ENCODE measurements around the gene CCL24. TPM values are rescaled to one million over a fixed set of nuclear protein-coding genes. Genes with fewer than 3 reads are reported as not detected.
"Not testable (repeated sequence)": the region's sequence is repeated elsewhere in the genome, so short reads cannot be mapped to it uniquely, and the experiment has no call there.

Gene CCL24
- total RNA-seq, 2 experiments from 2014 or later = not detected

GRCh38 chr7:75842836-75843446, 29.3 kb upstream of the CCL24 start:
- ChIA-PET POLR2A (no interaction called here), CTCF (no interaction called here)
- H3K36me3 Mint-ChIP-seq (ENCODE audit: low read depth) = no peaks in the 10 kb centered on the region
- H3K27ac Mint-ChIP-seq = no peak overlapping the region
- no peaks in the 10 kb centered on the region for H3K27me3 Mint-ChIP-seq (ENCODE audit: low read depth)
- no peaks in the 10 kb centered on the region for H3K9me3 Mint-ChIP-seq (ENCODE audit: insufficient read depth)
- no peak overlapping the region for H3K4me3 Mint-ChIP-seq
- H3K4me1 Mint-ChIP-seq (ENCODE audit: low read depth) = peaks cover 7% of the 10 kb centered on the region
- ATAC-seq (no peak), DNase-seq (no peak)

GRCh38 chr7:75840029-75840428, 26.4 kb upstream of the CCL24 start:
- Mint-ChIP-seq H3K9me3 (ENCODE audit: insufficient read depth) (no peaks in the 10 kb centered on the region), H3K4me3 (no peak overlapping the region), H3K27ac (no peak overlapping the region), H3K27me3 (ENCODE audit: low read depth) (no peaks in the 10 kb centered on the region), H3K36me3 (ENCODE audit: low read depth) (no peaks in the 10 kb centered on the region), H3K4me1 (ENCODE audit: low read depth) (peaks cover 7% of the 10 kb centered on the region)
- DNase-seq (no peak), ATAC-seq (no peak)
- POLR2A ChIA-PET = no interaction called here
- CTCF ChIA-PET = interaction anchor here (0.6 to 1.5 kb wide), 3 partner anchors 47 to 78 kb away, joined by 3 read pairs; no protein-coding TSS in a partner anchor

GRCh38 chr7:75838281-75838930, 24.8 kb upstream of the CCL24 start:
- H3K36me3 Mint-ChIP-seq (ENCODE audit: low read depth); H3K27me3 Mint-ChIP-seq (ENCODE audit: low read depth); CTCF ChIA-PET; H3K27ac Mint-ChIP-seq; H3K4me1 Mint-ChIP-seq (ENCODE audit: low read depth); DNase-seq; H3K9me3 Mint-ChIP-seq (ENCODE audit: insufficient read depth); H3K4me3 Mint-ChIP-seq; POLR2A ChIA-PET; ATAC-seq: not testable (repeated sequence)

DNA sequence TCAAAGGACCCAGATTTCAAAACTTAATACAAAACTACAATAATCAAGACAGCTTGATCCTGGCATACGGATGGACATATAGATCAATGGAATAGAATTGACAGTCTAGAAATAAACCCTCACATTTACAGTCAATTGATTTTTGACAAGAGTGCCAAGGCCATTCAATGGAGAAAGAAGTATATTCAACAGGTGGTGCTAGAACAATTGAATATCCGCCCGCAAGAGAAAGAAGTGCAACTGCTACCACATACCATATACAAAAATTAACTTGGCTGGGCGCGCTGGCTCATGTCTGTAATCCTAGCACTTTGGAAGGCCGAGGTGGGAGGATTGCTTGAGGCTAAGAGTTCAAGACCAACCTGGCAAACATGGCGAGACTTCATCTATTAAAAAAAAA, 23.2 kb upstream of the CCL24 start:
- Mint-ChIP-seq H3K4me3 (no peak overlapping the region), H3K4me1 (ENCODE audit: low read depth) (no peaks in the 10 kb centered on the region), H3K9me3 (ENCODE audit: insufficient read depth) (no peaks in the 10 kb centered on the region), H3K36me3 (ENCODE audit: low read depth) (no peaks in the 10 kb centered on the region), H3K27me3 (ENCODE audit: low read depth) (no peaks in the 10 kb centered on the region), H3K27ac (no peak overlapping the region)
- ATAC-seq (no peak), DNase-seq (no peak)
- ChIA-PET POLR2A (interaction anchor here (0.7 kb wide), 2 partner anchors 62 to 307 kb away, joined by 4 to 7 read pairs; no protein-coding TSS in a partner anchor), CTCF (no interaction called here)

- no peaks in the 10 kb centered on the region for H3K27me3 Mint-ChIP-seq (ENCODE audit: low read depth)
- DNase-seq = no peak
- no peaks in the 10 kb centered on the region for H3K9me3 Mint-ChIP-seq (ENCODE audit: insufficient read depth)
- no peak for ATAC-seq
- ChIA-PET POLR2A (no interaction called here), CTCF (no interaction called here)
- no peaks in the 10 kb centered on the region for H3K4me1 Mint-ChIP-seq (ENCODE audit: low read depth)
- H3K4me3 Mint-ChIP-seq = no peak overlapping the region
- no peaks in the 10 kb centered on the region for H3K36me3 Mint-ChIP-seq (ENCODE audit: low read depth)
- no peak overlapping the region for H3K27ac Mint-ChIP-seq
These were observed 22.2 kb upstream of the CCL24 start for GRCh38 chr7:75835688-75836285.

DNA sequence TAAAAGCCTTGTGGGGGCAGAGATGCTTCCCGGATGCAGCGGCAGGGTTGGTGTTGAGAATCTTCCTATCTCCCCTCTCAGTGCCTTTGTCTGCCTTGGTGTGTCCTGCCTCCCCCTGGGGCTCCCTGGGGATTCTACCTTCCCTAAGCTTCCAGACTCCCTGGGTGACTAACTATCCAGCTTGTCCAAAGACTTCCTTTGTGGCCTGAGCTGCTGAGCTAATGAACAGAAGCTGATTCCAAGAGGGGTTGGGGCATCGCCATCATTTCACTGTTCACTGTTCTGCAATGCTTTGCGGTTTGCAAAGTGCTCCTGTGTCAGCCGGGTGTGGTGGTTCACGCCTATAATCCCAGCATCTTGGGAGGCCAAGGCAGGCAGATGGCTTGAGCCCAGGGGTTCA, 20.1 kb upstream of the CCL24 start:
- POLR2A ChIA-PET; H3K4me3 Mint-ChIP-seq; CTCF ChIA-PET; ATAC-seq; DNase-seq; H3K27ac Mint-ChIP-seq; H3K27me3 Mint-ChIP-seq (ENCODE audit: low read depth); H3K4me1 Mint-ChIP-seq (ENCODE audit: low read depth); H3K36me3 Mint-ChIP-seq (ENCODE audit: low read depth); H3K9me3 Mint-ChIP-seq (ENCODE audit: insufficient read depth): not testable (repeated sequence)

GRCh38 chr7:75830978-75831377, 17.4 kb upstream of the CCL24 start:
- POLR2A ChIA-PET = no interaction called here
- ATAC-seq = no peak
- Mint-ChIP-seq H3K4me3 (no peak overlapping the region), H3K36me3 (ENCODE audit: low read depth) (no peaks in the 10 kb centered on the region), H3K27ac (no peak overlapping the region), H3K4me1 (ENCODE audit: low read depth) (no peaks in the 10 kb centered on the region), H3K9me3 (ENCODE audit: insufficient read depth) (no peaks in the 10 kb centered on the region), H3K27me3 (ENCODE audit: low read depth) (no peaks in the 10 kb centered on the region)
- CTCF ChIA-PET = no interaction called here
- no peak for DNase-seq

DNA sequence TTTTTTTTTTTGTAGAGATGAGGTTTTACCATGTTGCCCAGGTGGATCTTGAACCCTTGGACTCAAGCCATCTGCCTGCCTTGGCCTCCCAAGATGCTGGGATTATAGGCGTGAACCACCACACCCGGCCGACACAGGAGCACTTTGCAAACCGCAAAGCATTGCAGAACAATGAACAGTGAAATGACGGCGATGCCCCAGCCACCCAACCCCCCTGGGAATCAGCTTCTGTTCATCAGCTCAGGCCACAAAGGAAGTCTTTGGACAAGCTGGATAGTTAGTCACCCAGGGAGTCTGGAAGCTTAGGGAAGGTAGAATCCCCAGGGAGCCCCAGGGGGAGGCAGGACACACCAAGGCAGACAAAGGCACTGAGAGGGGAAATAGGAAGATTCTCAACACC, 16.1 kb upstream of the CCL24 start:
- POLR2A ChIA-PET; DNase-seq; ATAC-seq; H3K4me1 Mint-ChIP-seq (ENCODE audit: low read depth); H3K9me3 Mint-ChIP-seq (ENCODE audit: insufficient read depth); H3K4me3 Mint-ChIP-seq; H3K27me3 Mint-ChIP-seq (ENCODE audit: low read depth); H3K36me3 Mint-ChIP-seq (ENCODE audit: low read depth); CTCF ChIA-PET; H3K27ac Mint-ChIP-seq: not testable (repeated sequence)

DNA sequence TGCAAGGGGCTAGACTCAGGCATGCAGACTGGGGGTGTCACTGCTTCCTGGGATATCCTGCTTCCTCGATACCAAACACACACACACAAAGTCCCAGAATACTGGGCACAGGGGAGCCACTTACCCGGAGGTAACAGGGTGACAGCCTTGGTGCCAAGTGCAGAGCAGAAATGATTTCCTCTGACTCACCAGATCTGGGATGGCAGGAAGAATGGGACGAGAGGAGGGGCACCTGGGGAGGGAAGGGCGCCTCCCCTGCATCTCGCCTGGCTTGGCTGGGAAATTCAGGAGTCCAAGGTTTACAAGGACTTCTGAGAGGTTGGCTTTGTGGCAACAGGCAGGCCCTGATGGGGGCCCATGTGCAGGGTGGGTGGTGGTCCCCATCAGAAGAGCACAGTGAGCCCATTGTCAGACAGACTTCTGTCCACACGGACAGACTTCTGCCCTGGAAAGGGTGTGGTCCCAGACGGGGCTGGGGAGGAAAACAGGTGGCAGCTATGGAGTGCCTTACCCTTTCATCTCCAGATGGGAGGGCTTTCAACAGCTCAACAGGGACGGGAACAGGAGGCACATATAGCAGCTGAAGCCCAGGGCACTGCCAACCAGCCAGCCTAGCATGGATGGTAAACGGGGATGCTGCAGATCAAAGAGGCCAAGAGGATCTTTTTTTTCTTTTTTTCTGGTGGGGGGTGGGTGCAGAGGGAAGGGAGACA, 9.7 kb upstream of the CCL24 start:
- Mint-ChIP-seq H3K4me1 (ENCODE audit: low read depth) (no peaks in the 10 kb centered on the region), H3K9me3 (ENCODE audit: insufficient read depth) (no peaks in the 10 kb centered on the region), H3K36me3 (ENCODE audit: low read depth) (no peaks in the 10 kb centered on the region), H3K27me3 (ENCODE audit: low read depth) (peaks cover 3% of the 10 kb centered on the region), H3K27ac (peak overlapping the region; percentile 7), H3K4me3 (no peak overlapping the region)
- POLR2A ChIA-PET = no interaction called here
- ATAC-seq = no peak
- DNase-seq = no peak
- CTCF ChIA-PET = no interaction called here

DNA sequence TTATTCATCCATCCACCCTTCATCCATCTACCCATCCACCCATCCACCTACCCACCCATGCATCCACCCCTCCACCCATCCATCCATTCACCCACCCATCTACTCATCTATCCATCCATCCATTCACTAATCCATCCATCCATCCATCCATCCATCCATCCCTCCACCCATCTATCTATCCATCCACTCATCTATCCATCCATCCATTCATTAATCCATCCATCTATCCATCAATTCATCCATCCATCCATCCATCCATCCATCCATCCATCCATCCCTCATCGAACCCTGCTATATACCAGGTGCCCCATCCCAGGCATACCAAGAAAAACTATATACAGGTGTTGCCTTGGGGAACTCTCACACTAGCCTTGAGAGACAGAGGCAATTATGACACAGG, 7.1 kb upstream of the CCL24 start:
- H3K27me3 Mint-ChIP-seq (ENCODE audit: low read depth) = peaks cover 3% of the 10 kb centered on the region
- H3K4me3 Mint-ChIP-seq = no peak overlapping the region
- H3K36me3 Mint-ChIP-seq (ENCODE audit: low read depth) = no peaks in the 10 kb centered on the region
- CTCF ChIA-PET = no interaction called here
- H3K4me1 Mint-ChIP-seq (ENCODE audit: low read depth) = no peaks in the 10 kb centered on the region
- DNase-seq (no peak), ATAC-seq (no peak)
- no peak overlapping the region for H3K27ac Mint-ChIP-seq
- H3K9me3 Mint-ChIP-seq (ENCODE audit: insufficient read depth) = no peaks in the 10 kb centered on the region
- POLR2A ChIA-PET = no interaction called here

- ATAC-seq (no peak), DNase-seq (no peak)
- Mint-ChIP-seq H3K27ac (no peak overlapping the region), H3K4me3 (no peak overlapping the region), H3K4me1 (ENCODE audit: low read depth) (no peaks in the 10 kb centered on the region), H3K27me3 (ENCODE audit: low read depth) (peaks cover 3% of the 10 kb centered on the region), H3K9me3 (ENCODE audit: insufficient read depth) (no peaks in the 10 kb centered on the region), H3K36me3 (ENCODE audit: low read depth) (no peaks in the 10 kb centered on the region)
- ChIA-PET POLR2A (no interaction called here), CTCF (no interaction called here)
These were observed 6.1 kb upstream of the CCL24 start for GRCh38 chr7:75819711-75820110.

DNA sequence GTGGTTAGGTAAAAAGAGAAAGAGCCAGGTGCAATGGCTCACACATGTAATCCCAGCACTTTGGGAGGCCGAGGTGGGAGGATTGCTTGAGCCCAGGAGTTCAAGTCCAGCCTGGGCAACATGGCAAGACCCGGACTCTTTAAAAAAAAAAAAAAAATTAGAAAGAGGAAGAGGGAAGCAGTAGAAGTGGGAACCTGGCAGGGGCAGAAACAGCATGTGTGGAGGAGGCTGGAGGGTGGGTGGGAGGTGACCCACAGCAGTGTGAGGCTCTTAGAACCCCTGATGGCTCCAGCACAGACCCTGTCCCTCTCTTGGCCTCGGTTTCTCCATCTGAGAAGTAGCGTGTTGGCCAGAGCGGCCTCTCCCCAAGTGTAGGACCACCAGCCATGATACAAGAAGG, 4.9 kb upstream of the CCL24 start:
- Mint-ChIP-seq H3K4me3 (no peak overlapping the region), H3K27me3 (ENCODE audit: low read depth) (peaks cover 3% of the 10 kb centered on the region), H3K36me3 (ENCODE audit: low read depth) (no peaks in the 10 kb centered on the region), H3K9me3 (ENCODE audit: insufficient read depth) (no peaks in the 10 kb centered on the region), H3K4me1 (ENCODE audit: low read depth) (no peaks in the 10 kb centered on the region), H3K27ac (no peak overlapping the region)
- ChIA-PET POLR2A (no interaction called here), CTCF (no interaction called here)
- DNase-seq (no peak), ATAC-seq (no peak)
